Measurements from ENCODE around the gene SHQ1.
"Not testable (repeated sequence)": the region's sequence is repeated elsewhere in the genome, so short reads cannot be mapped to it uniquely, and the experiment has no call there.

Gene SHQ1

DNA sequence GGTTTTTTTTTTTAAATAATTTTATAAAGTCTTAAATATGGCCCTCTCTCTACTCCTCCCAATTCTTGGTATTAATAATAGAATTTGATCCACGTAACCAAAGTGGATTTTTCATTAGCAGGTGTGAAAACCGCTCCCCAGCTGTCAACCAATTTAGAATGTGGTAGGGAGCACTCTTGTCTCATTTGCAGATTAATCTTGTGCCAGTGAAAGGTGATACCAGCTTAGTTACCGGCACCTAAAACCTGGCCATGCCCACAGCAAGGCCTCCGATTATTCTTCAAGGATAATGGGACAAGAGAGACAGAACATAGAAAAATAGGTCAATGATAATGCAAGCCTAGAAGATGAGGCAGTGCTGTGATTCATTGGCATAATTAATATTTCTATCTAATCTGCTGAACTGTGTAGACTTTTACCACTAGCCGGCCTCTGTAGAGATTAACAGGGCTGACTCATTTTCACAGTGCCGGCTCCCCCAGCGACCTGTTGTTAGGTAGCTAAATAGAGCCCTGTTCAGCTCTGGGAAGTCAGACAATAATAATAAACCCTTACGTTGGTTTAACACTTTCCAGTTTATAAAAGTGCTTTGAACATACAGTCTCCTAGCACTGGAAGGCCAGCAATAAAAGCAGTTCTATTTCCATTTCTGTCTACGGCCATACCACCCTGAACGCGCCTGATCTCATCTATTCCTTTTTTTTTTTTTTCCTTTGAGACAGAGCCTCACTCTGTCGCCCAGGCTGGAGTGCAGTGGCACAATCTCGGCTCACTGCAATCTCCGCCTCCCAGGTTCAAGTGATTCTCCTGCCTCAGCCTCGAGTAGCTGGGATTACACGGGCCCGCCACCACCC lies 102.9 kb downstream of the SHQ1 start:
- no peak for DNase-seq

DNA sequence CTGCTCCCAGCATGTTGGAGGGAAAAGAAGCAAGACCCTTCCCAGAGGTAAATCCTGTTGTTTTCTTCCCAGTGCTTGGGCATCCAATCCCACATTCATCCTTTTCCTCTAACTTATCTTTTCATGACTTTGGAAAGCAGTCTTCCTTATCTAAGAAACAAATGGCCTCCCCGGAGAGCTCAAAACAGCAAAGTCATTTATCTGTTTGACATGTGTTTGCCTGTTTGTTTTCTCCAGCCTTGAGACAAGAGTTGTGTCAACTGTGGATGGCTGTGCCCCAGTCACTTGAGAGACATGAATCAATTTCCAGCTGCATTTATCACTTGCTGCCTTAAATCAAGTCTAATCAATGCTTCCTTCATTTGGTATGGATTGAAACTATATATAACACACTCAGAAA lies 103.9 kb downstream of the SHQ1 start:
- no peak for DNase-seq

DNA sequence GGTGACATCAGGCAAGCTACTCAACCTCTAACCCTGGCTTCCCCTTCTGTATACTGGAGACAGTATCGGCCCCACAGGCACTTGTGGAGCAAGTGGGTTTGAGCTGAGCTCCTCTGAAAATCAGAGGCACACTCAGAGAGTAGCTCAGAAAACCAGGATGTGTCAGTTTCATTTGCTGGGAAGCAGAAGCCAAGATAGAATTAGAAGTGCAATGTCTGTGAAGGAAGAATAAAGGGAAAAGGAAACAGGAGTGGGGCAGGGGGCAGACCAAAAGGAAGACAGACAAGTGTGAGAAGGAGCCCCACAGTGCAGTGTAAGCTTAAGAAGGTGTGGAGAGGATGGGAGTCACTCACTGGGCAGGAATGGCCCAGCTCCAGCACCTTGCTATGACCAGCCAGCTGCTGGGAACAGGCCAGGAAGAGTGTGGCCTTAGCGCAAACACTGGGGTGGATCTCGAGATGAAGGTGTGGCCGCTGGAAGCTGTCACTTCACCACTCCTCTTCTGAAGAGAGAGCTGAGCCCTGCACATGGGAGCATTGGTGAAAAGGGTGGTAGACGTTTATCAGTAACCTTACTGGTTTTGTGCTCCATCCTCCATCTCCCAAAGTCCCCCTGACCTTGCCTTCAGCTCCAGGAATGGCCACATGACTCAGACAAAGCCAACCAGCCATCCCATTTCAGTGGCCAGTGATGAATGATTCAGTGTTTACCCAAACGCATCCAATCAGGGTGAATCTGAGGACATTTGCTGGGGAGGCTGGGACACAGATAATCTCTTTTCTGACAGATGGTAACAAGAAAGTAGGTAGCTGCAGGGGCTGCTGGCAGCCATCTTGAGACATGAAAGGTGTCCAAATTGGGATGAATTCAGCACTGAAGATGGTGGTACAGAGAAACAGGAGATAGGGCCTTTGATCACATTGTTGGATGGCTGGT lies 108.4 kb downstream of the SHQ1 start:
- no peak for DNase-seq

DNA sequence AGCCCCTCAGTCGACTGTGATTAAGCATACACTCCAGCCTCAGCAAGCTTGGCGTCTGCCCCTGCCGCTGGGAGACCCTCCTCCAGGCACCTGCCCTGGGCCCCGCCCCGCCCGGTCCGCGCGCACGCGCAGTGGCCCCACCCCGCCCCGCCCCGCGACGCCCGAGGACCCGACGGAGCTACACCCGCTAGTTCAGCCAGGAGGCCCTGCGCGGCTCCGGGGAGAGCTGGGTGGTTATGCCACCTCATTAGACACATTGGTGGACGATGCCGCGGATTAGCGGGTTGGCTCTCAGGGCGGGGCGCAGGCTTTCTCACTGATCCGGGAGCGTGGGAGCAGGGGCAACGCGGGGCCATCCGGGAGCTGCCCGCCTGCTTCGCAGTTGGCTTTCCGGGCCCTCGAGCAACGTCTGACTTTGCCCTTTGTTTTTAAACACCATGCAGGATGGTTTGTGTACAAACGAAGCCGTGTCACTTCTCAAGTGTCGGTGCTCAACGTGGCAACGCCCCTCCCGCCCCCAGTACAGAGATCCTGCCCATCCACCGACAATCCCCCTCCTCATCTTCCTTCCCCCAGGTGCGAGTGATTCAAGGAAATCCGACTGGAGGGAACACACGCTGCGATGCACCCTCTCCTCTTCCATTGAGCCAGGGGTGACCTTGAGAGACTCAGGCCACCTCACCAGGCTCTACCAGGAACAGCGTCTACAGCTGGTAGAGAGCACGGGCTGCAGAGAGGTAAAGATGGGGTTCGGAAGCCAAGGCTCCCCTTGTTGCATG lies 109.3 kb downstream of the SHQ1 start:
- peak; percentile 67 for DNase-seq

DNA sequence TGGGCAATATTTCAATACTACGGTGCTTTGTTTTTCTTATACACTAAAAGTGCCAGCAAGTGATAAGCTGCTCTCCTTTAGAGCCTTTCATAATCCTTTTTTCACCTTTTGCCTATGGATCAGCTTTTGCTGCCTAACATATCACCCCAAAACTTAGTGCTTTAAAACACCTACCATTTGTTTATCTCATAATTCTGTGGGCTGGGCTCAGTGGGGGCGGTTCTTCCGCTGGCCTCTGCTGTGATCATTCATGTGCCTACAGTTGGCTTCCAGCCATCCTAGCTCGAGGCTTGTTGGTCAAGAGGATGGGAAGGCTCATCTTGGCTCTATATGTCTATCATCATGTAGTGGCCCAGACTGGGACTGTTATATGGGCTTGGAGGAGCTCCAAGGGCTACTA lies 113.2 kb downstream of the SHQ1 start:
- not testable (repeated sequence) for DNase-seq

DNA sequence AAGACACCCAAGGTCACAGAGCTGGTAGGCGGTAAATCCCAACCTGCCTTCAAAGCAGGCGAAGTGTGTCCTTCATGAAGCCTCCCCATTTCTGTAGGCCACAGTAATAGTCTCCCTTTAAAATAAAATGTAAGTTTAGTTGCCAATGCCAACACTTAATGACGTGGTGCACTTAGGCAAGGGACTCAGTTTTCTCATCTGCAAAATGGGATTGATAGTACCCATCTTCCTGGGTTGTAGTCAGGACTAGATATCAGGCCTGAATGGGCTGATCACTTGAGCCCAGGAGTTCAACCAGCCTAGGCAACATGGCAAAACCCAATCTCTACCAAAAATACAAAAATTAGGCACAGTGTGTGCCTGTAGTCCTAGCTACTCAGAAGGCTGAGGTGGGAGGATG lies 114.6 kb downstream of the SHQ1 start:
- no peak for DNase-seq

DNA sequence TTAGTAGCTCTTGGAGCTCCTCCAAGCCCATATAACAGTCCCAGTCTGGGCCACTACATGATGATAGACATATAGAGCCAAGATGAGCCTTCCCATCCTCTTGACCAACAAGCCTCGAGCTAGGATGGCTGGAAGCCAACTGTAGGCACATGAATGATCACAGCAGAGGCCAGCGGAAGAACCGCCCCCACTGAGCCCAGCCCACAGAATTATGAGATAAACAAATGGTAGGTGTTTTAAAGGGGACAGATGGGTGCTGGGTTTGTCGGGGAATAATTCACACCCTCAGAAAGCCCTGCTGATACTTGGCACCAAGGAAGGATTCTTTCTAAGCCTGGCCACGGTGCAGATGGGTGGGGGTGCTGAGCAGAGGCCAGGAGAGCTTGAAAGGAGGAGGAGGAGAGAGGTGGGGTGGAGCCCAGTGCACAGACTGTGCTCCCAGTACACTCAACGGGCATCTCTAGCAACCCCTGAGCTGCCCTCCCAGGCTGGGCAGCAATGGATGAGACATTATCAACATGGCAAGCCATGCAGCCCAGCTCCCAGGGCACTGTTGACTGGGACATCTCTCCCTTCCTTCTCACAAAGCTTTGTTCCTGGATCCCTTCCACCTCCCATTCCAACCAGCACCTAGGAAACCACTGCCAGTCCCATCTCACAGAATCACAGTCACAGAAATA lies 115.4 kb downstream of the SHQ1 start:
- DNase-seq, result not testable (repeated sequence)

DNA sequence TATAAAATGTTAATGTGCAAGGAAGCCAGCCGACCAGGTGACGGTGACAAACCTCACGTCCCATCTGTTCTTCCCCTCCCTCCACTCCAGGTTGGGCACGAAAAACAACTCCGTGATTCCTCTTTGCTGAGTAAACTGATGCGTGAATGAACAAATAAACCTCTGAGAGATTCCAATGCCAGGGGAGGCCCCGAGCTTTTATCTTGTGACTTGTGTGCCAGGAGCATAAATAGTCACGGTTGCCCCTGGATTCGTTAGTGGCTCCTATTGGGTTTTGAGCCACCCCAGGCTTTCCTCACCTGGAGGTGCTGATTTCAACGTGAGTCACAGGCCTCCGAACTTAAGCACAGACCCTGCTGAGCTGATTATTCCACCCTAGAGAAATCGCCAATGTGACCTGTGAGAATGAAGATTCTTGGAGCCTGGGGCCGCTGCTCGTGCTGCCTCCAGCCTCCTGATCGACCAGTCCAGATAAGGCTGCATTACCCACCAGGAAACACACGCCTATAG lies 119.2 kb downstream of the SHQ1 start:
- DNase-seq, result no peak

DNA sequence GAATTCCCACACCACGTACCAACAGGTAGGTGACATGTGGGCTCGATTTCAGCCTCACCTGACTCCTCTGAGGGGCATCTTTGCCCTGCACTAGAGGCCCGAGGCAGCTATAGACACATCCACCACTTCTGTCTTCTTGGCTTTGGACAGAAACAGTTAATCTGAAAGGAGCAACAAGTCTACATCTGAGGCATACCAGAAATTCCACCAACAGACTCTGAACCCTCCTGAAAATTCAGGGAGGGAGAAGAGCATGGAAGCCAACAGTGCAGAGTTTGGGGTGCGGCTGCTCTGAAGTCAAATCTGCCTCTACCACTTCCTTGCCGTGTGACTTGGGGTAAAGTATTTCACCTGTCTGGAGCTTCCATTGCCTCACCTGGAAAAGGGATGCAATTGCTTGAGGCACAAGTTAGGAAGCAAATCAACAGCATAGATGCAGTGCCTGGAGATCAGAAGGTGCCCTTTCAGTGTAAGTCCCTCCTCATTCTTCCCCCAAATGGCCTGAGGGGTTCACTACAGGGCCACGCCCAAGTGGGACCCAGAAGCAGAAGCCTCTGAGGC lies 119.8 kb downstream of the SHQ1 start:
- no peak for DNase-seq

DNA sequence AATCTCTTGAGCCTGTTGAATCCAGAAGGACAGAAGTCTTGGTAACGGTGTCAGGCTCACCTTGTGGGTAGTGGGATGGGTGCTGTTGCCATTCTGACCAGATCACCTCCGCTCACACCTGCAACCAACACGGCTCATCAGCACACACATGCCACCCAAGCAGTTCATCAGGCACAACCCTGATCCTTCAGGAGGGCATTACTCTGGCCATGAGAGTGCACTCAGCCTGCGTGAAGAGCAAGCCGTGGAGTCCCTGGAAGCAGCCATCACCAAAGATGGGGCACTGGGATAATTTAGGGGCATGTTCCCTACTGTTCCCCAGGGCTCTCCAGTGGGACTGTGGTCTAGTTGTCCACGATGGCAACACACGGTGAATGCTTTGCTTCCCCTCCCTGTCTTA lies 120.5 kb downstream of the SHQ1 start:
- no peak for DNase-seq

DNA sequence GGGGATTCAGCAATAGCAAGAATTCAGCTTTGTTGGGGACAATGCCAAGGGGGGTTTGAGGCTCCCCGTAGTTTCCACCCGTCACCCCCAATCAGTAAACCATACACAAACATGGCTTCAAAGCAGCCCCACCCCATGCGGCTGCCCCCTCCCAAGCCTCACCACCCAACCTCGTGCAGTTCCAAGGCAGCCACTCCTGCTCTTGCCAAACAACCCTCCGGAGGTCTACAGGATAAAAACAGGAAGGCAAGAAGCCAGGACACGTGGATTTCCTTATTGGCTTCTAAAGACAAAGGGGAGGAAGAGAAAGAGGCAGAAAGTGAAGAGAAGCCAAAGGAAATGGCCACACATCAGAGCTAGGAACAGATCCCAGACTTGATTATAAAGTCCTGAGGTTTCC lies 121.1 kb downstream of the SHQ1 start:
- DNase-seq, result peak; percentile 53

DNA sequence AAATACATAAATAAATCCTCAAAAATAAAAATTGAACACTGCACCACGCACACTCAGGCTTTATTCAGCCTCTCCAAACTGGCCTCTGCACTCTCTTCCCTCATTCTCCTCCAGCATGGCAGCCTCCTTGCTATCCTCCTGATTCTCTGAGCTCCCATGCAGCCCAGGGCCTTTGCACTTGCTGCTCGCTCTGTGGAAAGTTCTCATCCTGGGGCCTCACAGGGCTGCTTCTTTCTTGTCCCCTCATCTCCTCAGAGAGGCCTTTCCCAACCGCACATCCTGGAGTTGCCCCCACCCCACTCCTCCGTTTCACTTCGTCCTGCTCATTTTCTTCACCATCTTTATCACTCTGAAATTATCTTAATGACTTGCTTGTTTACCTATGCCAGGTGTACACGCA lies 123.0 kb downstream of the SHQ1 start:
- DNase-seq, result no peak

DNA sequence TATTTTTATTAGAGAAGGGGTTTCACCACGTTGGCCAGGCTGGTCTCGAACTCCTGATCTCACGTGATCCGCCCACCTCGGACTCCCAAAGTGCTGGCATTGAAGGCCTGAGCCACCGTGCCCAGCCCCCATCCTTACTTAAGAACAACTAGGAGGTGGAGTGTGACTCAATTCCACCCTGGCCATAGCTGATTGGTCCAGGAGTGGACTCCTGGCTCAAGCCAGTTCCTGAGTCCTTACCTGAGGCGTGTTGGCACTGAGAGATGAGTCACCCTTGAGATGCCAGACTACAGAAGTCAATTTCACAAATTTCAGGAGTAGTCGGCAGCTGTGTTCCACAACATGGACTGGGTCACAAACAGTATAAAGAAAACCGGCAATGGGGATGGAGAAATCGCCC lies 124.2 kb downstream of the SHQ1 start:
- no peak for DNase-seq

DNA sequence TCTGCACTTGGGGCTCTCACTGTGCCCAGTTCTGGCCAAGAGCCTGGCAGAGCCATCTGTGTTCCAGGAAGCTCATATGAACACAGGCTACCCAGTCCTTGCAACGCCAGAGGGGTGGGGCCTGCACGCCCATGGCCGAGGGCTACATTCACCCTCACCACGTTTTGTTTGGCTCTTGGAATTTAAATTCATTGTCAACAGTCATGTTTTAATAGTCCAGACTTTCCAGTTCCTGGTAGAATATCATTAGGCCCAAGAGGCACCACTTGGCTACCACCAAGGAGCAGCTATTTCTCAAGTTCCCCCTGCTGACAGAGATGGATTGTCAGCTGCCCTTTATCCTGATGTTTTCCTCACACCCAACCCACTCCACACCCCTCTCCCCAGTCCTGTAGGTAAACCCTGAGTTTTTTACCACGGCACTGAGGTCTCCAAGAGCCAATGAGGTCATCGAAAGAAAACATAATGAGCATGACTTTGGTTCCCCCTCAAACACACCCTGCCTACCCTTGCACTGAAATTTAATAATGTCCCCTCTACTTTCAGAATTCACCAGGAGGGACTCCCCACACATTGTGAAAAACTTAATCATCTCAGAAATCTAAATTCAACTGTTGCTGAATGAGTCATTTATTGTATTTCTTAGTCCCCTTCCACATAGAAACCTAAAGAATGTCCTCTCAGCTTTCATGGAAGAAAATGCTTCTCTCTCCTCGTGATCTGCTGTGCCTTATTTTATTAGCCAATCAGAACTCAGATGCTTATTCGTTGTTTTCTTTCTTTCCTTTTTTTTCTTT lies 125.1 kb downstream of the SHQ1 start:
- no peak for DNase-seq

DNA sequence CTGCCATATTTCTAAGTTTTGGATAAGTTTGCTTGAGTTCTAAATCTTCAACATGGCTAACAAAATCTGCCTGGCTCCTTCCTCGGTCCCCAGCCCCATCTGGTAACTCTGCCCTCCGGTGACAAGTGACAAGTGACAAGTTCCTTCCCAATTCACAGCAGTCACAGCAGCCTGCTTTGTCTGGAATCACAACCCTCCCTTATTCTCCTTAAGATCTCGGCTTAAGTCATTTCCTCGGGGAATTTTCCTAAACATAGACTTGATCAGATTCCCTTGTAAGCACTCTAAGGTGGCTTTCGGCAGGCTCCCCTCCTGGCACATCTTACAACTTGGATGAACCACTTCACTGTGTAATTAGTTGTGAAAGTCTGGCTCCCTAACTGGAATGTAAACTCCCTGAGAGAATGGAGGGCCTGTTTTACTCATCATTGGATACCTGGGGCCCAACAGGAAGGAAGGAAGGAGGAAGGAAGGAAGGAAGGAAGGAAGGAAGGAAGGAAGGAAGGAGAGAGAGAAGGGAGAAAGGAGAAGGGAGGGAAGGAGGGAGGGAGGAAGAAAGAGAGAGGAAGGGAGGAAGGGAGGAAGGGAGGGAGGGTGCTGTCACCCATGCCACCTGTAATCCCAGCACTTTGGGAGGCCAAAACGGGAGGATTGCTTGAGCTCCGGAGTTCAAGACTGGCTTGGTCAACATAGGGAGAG lies 126.4 kb downstream of the SHQ1 start:
- no peak for DNase-seq

DNA sequence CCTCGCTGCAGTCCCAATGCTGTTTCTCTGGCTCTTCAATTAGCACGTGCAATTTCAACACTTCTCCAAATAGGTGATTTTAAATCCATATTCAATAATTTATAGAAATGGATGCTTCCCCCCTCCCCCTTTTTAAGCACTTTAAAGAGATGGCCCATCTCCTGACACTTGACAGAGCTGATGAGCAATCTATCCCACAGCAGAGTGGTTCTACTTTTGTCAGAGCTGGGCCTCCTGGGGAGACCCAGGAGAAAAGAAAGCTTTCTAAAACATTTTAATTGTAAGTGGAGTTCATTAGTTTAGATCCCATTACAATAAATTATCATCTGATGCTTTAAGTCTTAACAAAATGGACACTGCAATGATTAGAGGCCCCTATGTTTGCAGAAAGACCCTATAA lies 127.7 kb downstream of the SHQ1 start:
- DNase-seq, result no peak

DNA sequence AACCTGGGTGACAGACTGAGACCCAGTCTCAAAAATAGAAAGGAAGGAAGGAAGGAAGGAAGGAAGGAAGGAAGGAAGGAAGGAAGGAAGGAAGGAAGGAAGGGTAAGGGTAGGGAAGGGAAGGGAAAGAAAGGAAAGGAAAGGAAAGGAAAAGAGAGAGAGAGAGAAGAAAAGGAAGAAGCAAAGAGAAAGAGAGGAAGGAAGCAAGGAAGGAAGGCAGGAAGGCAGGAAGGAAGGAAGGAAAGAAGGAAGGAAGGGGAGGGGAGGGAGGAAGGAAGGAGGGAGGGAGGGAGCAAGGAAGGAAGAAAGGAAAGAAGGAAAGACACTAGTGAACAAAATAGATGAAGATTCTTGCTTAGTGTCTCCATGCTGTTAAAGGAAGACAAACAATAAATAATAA lies 129.1 kb downstream of the SHQ1 start:
- no peak for DNase-seq

DNA sequence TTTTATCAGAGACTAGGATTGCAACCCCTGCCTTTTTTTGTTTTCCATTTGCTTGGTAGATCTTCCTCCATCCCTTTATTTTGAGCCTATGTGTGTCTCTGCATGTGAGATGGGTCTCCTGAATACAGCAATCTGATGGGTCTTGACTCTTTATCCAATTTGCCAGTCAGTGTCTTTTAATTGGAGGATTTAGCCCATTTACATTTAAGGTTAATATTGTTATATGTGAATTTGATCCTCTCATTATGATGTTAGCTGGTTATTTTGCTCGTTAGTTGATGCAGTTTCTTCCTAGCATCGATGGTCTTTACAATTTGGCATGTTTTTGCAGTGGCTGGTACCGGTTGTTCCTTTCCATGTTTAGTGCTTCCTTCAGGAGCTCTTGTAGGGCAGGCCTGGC lies 134.1 kb downstream of the SHQ1 start:
- DNase-seq, result not testable (repeated sequence)

DNA sequence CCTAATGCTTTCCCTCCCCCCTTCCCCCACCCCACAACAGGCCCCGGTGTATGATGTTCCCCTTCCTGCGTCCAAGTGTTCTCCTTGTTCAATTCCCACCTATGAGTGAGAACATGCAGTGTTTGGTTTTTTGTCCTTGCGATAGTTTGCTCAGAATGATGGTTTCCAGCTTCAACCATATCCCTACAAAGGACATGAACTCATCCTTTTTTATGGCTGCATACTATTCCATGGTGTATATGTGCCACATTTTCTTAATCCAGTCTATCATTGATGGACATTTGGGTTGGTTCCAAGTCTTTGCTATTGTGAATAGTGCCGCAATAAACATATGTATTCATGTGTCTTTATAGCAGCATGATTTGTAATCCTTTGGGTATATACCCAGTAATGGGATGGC lies 137.8 kb downstream of the SHQ1 start:
- not testable (repeated sequence) for DNase-seq

DNA sequence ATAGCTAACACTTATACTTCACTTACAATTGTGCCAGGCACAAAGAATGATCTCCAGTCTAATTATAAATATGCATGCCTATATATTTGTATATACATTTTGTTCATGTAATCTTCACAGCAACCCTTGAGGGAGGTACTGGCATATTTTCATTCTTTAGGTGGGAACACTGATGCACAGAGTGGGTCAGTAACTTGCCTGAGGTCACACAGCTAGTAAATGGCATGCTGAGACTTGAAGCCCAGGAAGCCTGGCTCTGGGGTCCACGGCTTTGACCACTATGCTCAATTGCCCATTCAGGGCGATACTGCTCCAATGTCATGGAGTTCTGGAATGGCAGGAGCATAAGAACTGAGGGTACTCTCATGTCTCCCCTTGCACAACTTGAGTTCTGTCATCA lies 139.8 kb downstream of the SHQ1 start:
- no peak for DNase-seq

All from femur (tissue), 1 donor.